ENCODE data around the gene PTP4A2.

GRCh38 chr1:31951276-31951675 is 13.1 kb upstream of the PTP4A2 start:
- TF ChIP-seq POLR2A (IDR thresholded peaks at IDR 0.05), result no peak
- TF ChIP-seq CTCF (IDR thresholded peaks at IDR 0.05), result no peak

All from breast epithelium (tissue), 3 donors.